Stomach (tissue), 4 donors: ENCODE measurements around the gene CHST11.

Experiments used
- CTCF ChIP-seq, 7 experiments: fragments of 450-650 bp in 4 of 7; fragments of 200-600 bp in 3 of 7; sonication (generic) in 3 of 7; IDR thresholded peaks; one replicate each; pipeline ENCODE4 v1.5.1; 2016 to 2019; ENCODE audit warnings: antibody characterized with exemption in 7 of 7, control low read depth in 2 of 7, mild to moderate bottlenecking in 1 of 7
- EP300 ChIP-seq: sonication (generic); formaldehyde crosslinking; IDR thresholded peaks from one replicate; pipeline ENCODE4 v1.6.1; 2017; ENCODE audit warnings: antibody characterized with exemption
- POLR2A ChIP-seq, 4 donors: fragments of 450-650 bp; IDR thresholded peaks; one replicate each; pipeline ENCODE4 v1.6.1; 2016; ENCODE audit warnings: antibody characterized with exemption in 4 of 4, control low read depth in 2 of 4, mild to moderate bottlenecking in 1 of 4, moderate library complexity in 1 of 4
- POLR2AphosphoS5 ChIP-seq, 3 donors: sonication (generic); formaldehyde crosslinking; IDR thresholded peaks; one replicate each; pipeline ENCODE4 v1.6.1; 2016; ENCODE audit warnings: antibody characterized with exemption in 3 of 3

- TF ChIP-seq CTCF (IDR thresholded peaks at IDR 0.05) = no peak
- TF ChIP-seq POLR2AphosphoS5 (IDR thresholded peaks at IDR 0.05) = no peak
- no peak for TF ChIP-seq POLR2A (IDR thresholded peaks at IDR 0.05)
- TF ChIP-seq EP300 = no peak
Measured at GRCh38 chr12:104724992-104725585, 268.3 kb downstream of the CHST11 start.
